ENCODE results near the gene TTYH1. TPM values are rescaled to one million over a fixed set of nuclear protein-coding genes. Genes with fewer than 3 reads are reported as not detected.

TTYH1 gene
- total RNA-seq, 2 donors from 2014 or later = not detected

- no peak for TF ChIP-seq CTCF (IDR thresholded peaks at IDR 0.05)
- DNase-seq (ENCODE audit: low spot score) = no peak
- no peaks in the 10 kb centered on the region for H3K36me3 ChIP-seq
- no peak overlapping the region for H3K4me3 ChIP-seq
- no peaks in the 10 kb centered on the region for H3K4me1 ChIP-seq (ENCODE audit: control insufficient read depth in 1 of 2, low read depth in 2 of 2)
- no peaks in the 10 kb centered on the region for H3K9me3 ChIP-seq
- H3K27me3 ChIP-seq (replicated peaks; ENCODE audit: insufficient read depth) = no peaks in the 10 kb centered on the region
- no peak for ATAC-seq (ENCODE audit: insufficient number of reproducible peaks, low FRiP score, low read depth)
- H3K27ac ChIP-seq = no peak overlapping the region
These were observed 6.3 kb downstream of the TTYH1 start for GRCh38 chr19:54421521-54421920.

- no peaks in the 10 kb centered on the region for H3K36me3 ChIP-seq
- no peaks in the 10 kb centered on the region for H3K9me3 ChIP-seq
- ATAC-seq (ENCODE audit: insufficient number of reproducible peaks, low FRiP score, low read depth) (no peak), DNase-seq (ENCODE audit: low spot score) (no peak)
- no peak overlapping the region for H3K4me3 ChIP-seq
- TF ChIP-seq CTCF (IDR thresholded peaks at IDR 0.05) = no peak
- H3K4me1 ChIP-seq (ENCODE audit: control insufficient read depth in 1 of 2, low read depth in 2 of 2) = no peaks in the 10 kb centered on the region
- H3K27me3 ChIP-seq (replicated peaks; ENCODE audit: insufficient read depth) = no peaks in the 10 kb centered on the region
- H3K27ac ChIP-seq = no peak overlapping the region
These were observed 6.9 kb downstream of the TTYH1 start for GRCh38 chr19:54422136-54422535.

GRCh38 chr19:54424201-54424600 lies 8.9 kb downstream of the TTYH1 start:
- H3K27me3 ChIP-seq (replicated peaks; ENCODE audit: insufficient read depth) = peaks cover 2% of the 10 kb centered on the region

GRCh38 chr19:54424660-54425381 lies 9.6 kb downstream of the TTYH1 start:
- DNase-seq (ENCODE audit: low spot score) (no peak), ATAC-seq (ENCODE audit: insufficient number of reproducible peaks, low FRiP score, low read depth) (no peak)
- Histone ChIP-seq H3K4me3 (no peak overlapping the region), H3K27me3 (replicated peaks; ENCODE audit: insufficient read depth) (peaks cover 5% of the 10 kb centered on the region), H3K36me3 (no peaks in the 10 kb centered on the region), H3K9me3 (no peaks in the 10 kb centered on the region), H3K4me1 (ENCODE audit: control insufficient read depth in 1 of 2, low read depth in 2 of 2) (no peaks in the 10 kb centered on the region), H3K27ac (no peak overlapping the region)
- no peak for TF ChIP-seq CTCF (IDR thresholded peaks at IDR 0.05)

More at GRCh38 chr19:54424201-54424600, 8.9 kb downstream of the TTYH1 start:
- no peak overlapping the region for H3K4me3 ChIP-seq
- H3K36me3 ChIP-seq = no peaks in the 10 kb centered on the region
- DNase-seq (ENCODE audit: low spot score) (no peak), ATAC-seq (ENCODE audit: insufficient number of reproducible peaks, low FRiP score, low read depth) (no peak)
- no peak overlapping the region for H3K27ac ChIP-seq
- no peak for TF ChIP-seq CTCF (IDR thresholded peaks at IDR 0.05)
- no peaks in the 10 kb centered on the region for H3K4me1 ChIP-seq (ENCODE audit: control insufficient read depth in 1 of 2, low read depth in 2 of 2)
- H3K9me3 ChIP-seq = no peaks in the 10 kb centered on the region

- Histone ChIP-seq H3K27me3 (replicated peaks; ENCODE audit: insufficient read depth) (peaks cover 5% of the 10 kb centered on the region), H3K27ac (no peak overlapping the region), H3K4me3 (no peak overlapping the region), H3K36me3 (no peaks in the 10 kb centered on the region), H3K4me1 (ENCODE audit: control insufficient read depth in 1 of 2, low read depth in 2 of 2) (peaks cover 0 to 2% of the 10 kb centered on the region in 2 donors), H3K9me3 (no peaks in the 10 kb centered on the region)
- DNase-seq (ENCODE audit: low spot score) (no peak), ATAC-seq (ENCODE audit: insufficient number of reproducible peaks, low FRiP score, low read depth) (no peak)
- TF ChIP-seq CTCF (IDR thresholded peaks at IDR 0.05) = no peak
These were observed 10.1 kb downstream of the TTYH1 start for GRCh38 chr19:54425382-54425723.

All from thoracic aorta (tissue), 2 donors.